HG03280 (cell line): ENCODE data around the gene CMYA5.
"Not testable (repeated sequence)": the region's sequence is repeated elsewhere in the genome, so short reads cannot be mapped to it uniquely, and the experiment has no call there.

Experiments used
- ATAC-seq: cut with Tn5 transposase; IDR thresholded peaks from one replicate; pipeline ENCODE4 v1.9.1; 2021; ENCODE audit warnings: mild to moderate bottlenecking, moderate library complexity; ENCODE audit not compliant: unreplicated experiment

The CMYA5 gene

DNA sequence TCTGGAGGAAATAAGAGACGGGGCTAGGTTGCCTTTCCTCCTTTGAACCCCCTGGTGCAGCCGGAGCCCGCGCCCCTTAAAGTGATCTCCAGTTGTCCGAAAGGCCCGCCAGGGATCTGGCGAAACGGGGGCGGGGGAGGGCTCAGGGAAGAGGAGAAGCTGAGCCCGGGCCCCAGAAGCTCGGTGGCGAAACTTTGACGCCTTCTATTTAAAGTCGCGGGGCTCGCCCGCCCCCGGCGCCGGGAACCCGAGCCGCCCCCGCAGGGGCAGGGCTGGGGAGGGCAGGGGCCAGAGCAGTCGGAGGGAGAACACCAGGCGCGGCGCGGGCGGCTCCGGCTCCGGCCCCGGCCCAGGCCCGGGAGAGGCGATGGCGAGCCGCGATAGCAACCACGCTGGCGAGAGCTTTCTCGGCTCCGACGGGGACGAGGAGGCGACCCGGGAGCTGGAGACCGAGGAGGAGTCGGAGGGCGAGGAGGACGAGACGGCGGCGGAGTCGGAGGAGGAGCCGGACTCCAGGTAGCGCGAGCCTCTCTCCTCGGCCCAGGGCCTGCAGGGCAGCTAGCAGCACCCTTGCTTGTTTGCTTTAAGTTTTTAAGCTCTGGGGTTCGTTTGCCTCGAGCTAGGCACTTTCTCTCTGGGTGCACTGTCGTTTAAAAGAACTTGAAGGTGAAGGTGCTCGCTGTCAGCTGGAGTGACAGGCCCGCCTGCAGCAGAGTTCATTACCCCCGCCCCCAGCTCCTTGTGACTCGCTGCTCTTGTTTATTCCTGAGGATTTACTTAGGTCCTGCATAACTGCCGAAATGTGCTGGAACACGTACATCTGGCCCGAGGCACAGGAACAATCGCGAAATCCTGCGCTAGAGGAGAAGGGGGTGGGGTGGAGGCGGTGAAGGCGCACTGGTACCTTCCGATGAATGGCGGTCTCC, at the start of gene CMYA5:
Gene CMYA5 (plus strand): TSS at position 296 of the 926 bp plus-strand sequence. CDS start 72 bp downstream, at position 368.
- no peak for ATAC-seq

DNA sequence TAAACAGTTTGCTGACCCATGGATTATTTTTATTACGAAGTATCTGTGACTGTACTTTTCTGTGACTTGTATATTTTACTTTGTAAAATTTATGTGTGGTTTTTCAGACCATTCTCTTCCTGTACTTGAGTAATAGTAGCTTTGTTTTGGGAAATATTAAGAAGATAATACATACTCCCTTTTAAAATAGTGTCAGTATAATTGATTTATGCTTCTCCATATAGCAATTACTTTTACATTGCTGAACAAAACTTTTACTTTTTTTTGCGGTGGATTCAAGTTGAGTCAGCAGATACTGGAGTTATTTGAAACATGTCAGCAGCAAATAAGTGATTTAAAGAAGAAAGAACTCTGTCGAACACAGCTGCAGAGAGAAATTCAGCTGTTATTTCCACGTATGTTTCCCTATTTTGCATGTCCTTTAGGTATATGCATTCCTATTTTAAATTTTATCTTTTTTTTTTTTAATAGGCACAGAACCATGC, 49.0 kb upstream of the CMYA5 start:
- ATAC-seq = no peak

DNA sequence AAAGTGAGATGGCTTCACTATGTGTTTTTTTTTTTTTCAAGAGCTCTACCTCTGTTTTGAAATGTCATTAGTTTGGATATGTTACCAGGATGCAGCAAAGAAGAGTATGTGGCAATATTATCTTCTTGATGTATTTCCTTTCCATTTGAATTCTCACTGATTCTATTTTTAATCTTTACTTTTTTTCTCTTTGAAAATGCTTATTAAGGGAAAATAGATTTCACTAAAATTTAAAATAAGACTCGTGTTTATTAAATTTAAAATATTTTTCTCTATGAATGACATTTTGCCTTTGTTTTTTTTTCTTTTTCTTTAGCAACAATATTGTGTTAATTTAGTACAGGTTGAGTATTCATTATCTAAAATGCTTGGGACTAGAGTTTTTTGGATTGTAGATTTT, 48.2 kb upstream of the CMYA5 start:
- no peak for ATAC-seq

DNA sequence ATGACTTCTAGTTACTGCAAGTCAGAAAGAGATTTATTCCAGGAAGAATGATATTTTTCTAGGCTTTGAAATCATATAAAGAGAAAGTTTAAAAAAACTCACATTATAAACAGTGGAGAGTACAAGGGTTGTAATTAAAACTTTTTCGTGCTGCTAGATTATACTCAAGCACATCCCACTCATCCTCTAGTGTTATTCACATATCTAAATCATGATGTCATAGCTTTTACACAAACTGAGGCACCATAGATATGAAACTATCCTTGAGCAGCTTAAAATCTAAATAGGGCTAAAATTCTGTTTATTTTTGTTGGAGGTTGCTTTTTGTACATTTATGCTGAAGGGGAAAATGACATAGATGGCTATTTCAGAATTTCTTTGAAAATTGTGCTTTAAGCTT, 47.4 kb upstream of the CMYA5 start:
- no peak for ATAC-seq

DNA sequence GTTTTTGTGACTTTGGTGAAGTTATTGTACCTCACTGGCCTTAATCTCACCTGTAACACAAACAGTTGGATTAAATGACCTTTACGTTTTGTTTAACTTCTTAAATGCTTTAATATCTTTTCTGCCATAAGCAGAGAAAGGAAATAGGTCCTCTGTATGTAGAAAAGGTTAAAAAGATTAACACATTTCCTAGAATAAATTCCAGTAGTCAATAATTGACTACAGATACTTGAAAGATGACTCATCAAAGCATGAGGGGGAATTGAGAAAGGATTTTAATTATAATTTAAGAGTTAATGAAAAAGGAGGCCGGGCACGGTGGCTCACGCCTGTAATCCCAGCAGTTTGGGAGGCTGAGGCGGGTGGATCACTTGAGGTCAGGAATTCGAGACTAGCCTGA, 35.8 kb upstream of the CMYA5 start:
- ATAC-seq = no peak

DNA sequence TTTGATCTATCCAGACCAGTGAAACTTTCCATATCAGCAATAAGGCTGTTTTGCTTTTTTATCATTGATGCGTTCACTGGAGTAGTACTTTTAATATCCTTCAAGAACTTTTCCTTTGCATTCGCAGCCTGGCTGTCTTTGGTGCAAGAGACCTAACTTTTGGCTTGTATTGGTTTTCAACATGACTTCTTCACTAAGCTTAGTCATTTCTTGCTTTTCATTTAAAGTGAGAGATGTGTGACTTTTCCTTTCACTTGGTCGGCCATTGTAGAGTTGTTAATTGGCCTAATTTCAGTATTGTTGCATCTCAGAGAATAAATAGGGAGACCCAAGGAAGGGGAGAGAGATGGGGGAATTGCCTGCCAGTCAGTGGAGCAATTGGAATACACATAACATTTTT, 26.4 kb upstream of the CMYA5 start:
- ATAC-seq = no peak

DNA sequence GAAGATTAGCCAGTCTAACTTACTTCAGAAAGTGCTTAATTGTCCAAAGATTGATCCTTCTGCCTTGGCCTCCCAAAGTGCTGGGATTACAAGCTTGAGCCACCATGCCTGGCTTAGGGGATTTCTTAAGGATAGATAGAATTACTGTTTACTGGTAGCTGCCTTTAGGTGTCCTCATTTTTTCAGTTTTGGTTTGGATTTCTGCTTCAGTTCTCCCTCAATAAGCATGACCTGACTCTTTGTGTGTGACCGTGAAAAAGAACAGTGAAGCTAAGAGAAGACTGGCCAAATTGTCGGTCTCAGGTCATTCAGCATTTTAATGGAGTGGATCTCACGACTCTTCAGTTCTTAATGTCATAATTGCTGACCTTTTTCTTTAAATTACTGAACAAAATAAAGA, 22.9 kb upstream of the CMYA5 start:
- ATAC-seq = no peak

DNA sequence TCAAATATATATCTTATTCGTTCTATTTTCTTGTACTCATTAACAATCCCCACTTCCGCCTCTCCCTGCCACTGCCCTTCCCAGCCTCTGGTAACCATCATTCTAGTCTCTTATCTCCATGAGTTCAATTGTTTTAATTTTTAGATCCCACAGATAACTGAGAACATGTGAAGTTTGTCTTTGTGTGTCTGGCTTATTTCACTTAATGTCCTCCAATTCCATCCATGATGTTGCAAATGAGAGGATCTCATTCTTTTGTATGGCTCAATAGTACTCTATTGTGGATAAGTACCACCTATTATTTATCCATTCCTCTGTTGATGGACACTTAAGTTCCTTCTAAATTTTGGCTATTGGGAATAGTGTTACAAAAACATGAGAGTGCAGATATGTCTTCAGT, 17.2 kb upstream of the CMYA5 start:
- ATAC-seq = no peak

DNA sequence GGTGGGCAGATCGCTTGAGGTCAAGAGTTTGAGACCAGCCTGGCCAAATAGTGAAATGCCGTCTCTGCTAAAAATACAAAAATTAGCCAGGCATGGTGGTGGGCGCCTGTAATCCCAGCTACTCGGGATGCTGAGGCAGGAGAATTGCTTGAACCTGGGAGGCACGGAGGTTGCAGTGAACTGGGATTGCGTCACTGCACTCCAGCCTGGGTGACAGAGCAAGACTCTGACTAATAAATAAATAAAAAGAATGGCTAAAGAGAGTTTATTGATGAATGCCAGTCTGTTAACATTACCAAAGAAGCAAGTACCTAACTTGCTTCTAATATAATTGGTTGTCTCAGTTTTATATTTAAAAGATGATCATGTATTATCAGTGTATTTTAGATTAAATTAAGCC, 13.3 kb upstream of the CMYA5 start:
- ATAC-seq = not testable (repeated sequence)

DNA sequence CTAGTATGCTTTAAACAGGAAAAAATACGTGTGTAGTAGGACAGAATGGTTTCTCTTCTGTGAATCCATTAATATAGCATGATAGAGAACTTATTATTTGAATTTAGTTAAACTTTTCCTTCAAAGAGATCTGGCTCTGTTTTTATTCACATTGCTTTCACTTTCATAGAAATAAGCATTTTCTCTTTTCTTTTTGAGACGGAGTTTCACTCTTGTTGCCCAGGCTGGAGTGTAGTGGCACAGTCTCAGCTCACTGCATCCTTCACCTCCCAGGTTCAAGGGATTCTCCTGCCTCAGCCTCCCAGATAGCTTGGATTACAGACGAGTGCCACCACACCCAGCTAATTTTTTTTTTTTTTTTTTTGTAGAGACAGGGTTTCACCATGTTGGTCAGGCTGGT, 7.5 kb upstream of the CMYA5 start:
- ATAC-seq = not testable (repeated sequence)

DNA sequence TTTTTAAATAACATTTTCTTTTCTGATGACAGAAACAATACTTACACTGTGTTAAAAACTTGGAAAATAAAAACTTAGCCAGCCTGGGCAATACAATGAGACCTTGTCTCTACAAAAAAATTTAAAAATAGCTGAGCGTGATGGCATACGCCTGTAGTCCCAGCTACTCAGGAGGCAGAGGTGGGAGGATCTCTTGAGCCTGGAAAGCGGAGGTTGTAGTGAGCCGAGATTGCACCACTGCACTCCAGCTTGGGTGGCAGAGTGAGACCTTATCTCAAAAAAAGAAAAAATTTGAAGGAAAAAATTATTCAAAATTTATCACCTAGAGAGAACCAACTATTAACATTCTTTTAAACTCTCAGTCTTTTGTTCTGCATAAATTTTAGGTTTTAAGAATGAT, 4.9 kb upstream of the CMYA5 start:
- ATAC-seq = no peak

DNA sequence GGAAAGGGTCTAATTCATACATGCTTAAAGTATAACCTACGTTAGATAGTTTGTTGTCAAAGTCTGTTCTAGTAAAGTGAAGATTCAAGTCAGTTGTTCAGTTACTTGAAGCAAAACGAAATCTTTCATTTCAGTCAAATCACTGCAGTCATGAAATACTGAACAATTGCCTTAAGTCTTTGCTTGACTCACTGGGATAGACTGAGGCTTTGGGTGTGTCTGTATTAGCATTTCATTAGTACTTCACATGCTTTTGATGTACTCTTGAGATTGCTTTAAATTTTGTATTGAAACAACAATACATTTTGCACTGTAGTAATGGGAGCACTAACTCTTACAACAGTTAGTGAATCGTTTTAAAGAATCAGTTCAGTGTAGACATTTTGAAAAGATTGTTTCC, 4.0 kb upstream of the CMYA5 start:
- no peak for ATAC-seq

DNA sequence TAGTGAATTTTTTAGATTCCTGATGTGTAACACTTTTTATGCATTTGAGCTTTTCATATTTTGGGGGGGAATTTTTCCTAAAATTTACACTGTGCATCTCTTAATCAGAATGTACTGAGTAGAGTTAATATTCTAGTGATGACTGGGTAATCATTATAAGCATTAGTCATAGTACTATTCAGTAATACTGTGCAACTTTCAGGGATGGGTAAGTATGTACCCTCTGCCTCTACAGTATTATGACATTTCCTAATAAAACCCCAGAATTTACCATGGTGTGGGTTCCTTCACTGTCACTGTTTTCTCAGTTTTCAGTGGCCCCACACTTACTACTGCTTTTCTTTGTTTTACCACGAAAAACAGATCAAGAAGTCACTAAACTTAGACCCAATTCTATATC, 2.8 kb upstream of the CMYA5 start:
- ATAC-seq = no peak

DNA sequence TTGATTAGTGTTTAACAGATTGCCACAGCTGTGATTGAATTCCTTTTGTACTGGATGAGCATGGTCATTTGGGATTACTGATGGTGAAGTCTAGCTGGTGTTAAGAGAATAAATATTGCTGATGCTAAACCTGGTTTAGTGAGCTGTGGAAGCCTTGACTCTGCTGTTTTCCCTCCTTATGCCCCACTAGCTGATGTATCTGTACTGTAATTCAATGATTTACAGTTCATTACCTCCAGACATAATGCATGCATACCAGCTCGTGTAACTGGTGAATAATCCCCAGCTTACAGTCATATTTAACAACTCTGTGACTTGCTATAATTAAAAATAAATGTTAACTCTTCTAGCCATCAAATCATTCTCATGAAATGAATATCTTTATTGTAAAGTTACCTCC, 1.7 kb upstream of the CMYA5 start:
- ATAC-seq = no peak

DNA sequence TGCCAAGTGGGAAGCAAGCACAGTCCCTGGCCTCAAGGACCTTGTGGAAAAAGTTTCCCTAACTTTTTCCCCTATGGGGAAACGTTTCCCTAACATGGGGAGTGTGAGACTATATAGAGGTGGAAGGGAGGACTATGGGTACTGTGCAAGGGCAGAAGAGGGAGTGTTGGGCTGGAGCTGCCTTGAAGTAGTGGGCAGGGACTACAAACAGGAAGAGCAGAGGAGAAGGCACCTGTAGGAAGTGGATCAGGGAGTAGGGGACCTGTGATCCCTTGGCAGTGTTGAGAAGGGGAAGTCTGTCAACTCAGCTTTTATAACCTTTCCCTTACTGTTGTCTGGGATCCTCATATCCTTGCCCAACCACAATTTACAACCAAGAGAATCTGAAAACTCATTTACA, 1.4 kb downstream of the CMYA5 start:
- ATAC-seq = no peak

DNA sequence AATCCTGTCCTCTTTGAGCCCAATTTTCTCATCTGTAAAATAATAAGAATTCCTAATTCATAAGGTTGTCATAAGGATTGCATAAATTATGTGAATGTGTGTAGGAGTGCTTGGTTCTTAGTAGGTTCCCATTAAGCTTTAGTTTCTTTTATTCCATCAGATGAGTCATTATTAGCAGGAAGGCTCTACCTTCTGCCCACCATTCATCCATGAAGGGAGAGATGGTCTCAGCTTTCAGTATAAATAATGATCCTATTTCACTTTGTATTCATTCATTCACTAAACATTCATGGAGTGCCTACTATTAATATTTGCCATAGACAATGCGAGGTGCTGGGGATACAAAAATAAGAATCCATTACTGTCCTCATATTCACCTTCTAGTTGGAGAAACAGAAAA, 3.0 kb downstream of the CMYA5 start:
- no peak for ATAC-seq

DNA sequence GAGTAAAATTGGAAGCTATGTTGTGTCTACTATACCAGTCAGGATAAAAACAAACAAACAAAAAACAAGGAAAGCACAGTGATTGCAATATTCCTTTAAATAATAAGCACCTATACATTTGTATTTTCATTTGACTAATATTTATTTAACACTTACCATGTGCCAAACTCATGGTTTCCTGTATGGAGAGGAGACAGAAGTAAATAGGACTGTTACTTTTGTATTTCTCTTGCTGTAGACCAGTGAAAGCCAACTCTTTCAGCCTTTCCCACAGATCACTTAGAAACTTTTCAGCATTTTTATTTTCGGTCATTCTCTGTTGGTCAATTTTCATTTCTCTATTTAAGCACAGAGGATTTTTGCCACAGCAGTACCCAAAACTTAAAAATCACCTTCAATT, 4.5 kb downstream of the CMYA5 start:
- no peak for ATAC-seq

DNA sequence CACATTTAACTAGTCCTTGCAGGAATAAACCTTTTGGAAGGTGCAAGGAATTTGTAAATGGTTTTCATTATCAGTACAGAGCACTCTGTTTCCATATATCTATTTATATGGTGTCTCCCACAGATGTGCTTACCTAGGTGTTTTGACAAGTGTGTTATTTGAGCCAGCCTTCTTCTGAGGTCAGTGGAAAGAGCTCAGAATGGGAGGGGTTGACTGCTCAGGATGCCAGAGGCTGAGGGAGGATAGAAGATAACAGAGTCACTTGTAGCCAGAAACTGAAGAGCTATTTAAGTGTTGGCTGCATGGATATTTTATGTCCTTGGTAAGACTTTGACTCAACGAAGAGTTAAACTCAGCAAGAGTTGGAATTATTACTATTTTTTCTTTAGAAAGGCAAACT, 5.0 kb downstream of the CMYA5 start:
- no peak for ATAC-seq

DNA sequence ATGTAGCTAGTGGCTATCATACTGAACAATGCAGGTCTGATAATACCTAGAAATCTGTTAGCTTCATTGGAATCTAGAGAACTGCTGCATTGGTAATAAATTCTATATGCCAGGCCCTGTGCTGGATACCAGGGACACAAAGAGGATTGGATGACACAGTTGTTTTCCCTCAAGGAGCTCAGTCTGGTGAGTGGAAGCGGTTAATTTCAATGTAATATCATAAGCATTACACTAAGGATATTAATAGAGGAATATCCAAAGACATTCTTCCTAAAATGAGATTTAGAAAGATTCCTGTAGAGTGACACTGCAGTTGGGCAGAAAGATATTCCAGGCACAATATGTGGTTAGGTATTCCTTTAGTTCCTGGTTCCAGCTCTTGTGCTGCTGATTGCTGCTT, 5.9 kb downstream of the CMYA5 start:
- no peak for ATAC-seq

DNA sequence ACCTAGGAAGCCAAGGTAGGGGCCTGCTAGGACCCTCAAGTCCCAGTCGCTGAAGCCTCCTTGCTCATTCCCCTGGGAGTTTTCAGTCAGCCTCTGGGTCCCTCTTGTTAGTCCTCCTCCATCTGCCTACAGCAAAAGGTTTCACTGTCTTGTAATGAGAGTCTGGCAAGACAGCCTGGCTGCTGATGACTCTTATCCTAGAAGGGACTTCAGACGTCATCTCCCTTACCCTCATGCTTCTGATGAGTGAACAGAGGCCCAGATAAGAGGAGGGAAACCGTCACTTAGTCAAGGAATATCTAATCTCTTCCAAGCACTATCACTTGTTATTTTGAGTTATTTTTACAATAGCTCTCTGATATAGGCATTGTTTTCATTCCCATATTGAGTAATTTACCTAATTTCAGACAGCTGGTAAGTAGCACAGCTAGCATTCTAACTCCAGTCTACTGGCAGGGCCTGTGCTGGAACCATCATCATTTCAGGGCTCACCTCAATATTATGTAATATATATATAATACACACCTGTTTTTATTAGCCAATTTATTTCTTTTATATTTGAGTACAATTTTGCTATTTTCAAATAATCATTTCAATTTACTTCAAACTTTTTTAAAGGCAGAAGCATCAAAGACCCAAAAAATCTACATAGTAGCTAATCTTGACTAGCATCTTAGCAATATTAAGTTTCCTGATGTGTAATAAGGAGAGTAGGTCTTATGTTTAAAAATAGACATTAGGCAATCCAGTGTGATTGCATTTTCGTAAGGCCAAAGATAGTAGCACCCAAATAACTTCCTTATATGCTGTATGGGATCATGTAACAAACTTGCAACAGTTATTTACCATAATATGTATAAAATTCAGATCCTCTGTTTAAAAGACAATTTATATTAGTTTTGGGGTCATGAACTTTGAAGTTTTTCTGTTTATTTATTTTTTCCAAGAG, 7.9 kb downstream of the CMYA5 start:
- ATAC-seq = no peak

DNA sequence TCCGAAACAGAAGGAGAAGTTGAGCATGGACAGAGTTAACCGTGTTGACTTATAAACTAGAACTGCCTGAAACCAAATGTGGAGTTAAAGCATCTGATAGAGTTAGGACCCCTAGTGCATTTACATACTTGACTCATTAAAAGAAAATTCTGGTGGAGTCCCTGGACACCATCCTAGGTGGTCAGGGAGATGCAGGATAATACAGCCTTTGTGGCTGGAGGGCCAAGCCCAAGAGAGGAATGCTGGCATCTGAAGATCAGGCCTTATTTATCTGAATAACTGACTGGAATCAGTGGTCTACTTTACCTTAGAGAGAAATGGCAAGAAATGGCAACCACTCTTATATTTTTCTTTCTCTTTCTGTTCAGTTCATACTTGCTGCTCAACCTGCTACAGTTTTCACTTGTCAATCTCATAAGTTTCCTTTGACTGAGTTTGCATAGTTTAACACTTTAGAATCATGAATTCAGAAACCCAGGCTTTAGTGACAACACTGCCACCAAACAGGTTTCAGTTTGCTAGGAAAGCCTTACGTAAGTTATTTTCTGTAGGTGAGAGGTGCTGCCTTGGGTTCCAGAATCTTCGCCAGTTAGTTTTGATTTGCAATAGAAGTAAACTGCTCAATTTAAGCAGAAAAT, 10.2 kb downstream of the CMYA5 start:
- ATAC-seq = peak; percentile 89
